Mucosa of stomach (tissue), 1 donor: ENCODE measurements around the gene EPHA8.

ENCODE experiments used
- H3K27me3 ChIP-seq: one replicate; pipeline ENCODE4 v1.7.0; 2013; ENCODE audit warnings: mild to moderate bottlenecking, low read length; ENCODE audit not compliant: control insufficient read depth, insufficient read depth
- H3K36me3 ChIP-seq: one replicate; pipeline ENCODE4 v1.7.0; 2013; ENCODE audit warnings: low read length; ENCODE audit not compliant: control insufficient read depth, insufficient read depth
- H3K4me1 ChIP-seq: one replicate; pipeline ENCODE4 v1.7.0; 2013; ENCODE audit warnings: mild to moderate bottlenecking, low read length; ENCODE audit not compliant: control insufficient read depth, insufficient read depth
- H3K4me3 ChIP-seq: one replicate; pipeline ENCODE4 v1.7.0; 2013; ENCODE audit warnings: low read length
- H3K9ac ChIP-seq: one replicate; pipeline ENCODE4 v1.7.0; 2013; ENCODE audit warnings: mild to moderate bottlenecking, low read length, moderate library complexity
- H3K9me3 ChIP-seq: one replicate; pipeline ENCODE4 v1.7.0; 2013; ENCODE audit warnings: mild to moderate bottlenecking, low read length, moderate library complexity; ENCODE audit not compliant: control insufficient read depth
- donor health status: Pancreatic carcinoma.

Gene EPHA8

DNA sequence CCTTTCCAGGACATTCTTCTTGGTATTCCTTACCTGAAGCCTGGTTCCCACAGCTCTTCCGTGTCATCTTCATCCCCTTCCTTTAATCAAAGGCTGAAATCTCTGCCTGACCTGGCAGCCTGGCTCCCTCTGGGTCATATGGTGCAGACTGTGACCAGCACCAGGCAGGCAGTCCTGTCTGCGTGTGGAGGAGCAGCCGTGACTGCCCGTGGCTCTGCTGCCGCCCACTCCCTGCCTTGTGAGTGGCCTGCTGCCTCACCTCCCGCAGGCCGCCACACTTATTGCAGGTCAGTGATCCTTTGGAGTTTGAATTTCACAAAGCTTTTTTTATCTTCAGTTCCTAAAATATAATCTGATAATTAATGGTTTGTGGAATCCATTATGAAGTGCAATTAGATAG lies 36.2 kb upstream of the EPHA8 start:
- Histone ChIP-seq H3K4me3 (no peak overlapping the region), H3K36me3 (peaks cover 14% of the 10 kb centered on the region), H3K4me1 (no peaks in the 10 kb centered on the region), H3K9ac (no peak overlapping the region), H3K9me3 (no peaks in the 10 kb centered on the region), H3K27me3 (no peaks in the 10 kb centered on the region)

DNA sequence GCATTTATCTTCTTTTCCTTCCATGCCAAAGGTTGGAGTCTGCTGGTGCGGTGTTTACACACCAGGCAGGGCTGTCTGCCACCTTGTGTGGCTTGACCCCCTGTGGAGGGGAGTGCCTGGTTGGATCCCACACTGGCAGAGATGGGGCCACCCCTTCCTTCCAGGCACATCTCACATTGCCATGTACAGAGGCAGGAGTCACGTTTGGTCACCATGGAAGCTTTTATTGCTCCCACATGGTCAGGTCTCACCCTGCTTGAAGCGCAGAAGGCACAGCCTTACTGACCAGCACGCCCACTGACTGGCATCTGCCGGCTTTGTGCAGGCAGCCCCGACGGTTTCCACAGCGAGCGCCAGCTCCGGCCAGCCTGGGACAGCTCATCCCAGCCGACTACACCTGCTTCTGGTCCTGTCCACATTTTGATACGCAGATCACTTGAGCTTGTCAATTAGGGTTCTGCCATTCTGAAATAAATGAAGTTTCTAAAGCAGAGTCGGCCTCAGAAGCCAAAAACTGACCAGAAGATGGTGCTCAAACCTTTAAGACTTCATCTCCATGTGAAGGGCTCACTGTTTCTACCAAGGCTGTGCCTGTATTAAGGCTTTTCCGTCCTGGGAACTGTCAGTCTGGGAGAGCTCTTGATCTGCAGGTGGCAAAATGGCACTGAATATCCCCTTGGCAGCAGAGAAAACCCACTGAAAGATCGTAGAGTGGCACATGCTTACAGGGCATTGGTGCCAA lies 35.6 kb upstream of the EPHA8 start:
- H3K4me3 ChIP-seq = no peak overlapping the region
- H3K9me3 ChIP-seq = no peaks in the 10 kb centered on the region
- H3K36me3 ChIP-seq = peaks cover 14% of the 10 kb centered on the region
- H3K27me3 ChIP-seq = no peaks in the 10 kb centered on the region
- no peak overlapping the region for H3K9ac ChIP-seq
- H3K4me1 ChIP-seq = no peaks in the 10 kb centered on the region

DNA sequence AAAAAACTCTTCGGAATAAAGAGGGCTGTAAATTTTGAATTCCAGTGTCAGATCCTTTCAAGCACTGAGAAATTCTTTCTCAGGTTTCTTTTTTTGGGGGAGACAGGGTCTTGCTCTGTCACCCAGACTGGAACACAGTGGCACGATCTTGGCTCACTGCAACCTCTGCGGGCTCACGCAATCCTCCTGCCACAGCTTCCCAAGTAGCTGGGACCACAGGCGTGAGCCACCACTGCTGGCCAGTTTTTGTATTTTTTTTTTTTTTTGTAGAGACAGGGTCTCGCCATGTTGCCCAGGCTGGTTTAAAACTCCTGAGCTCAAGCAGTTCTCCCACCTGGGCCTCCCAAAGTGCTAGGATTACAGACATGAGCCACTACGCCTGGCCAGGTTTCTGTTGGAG lies 34.8 kb upstream of the EPHA8 start:
- H3K27me3 ChIP-seq = no peaks in the 10 kb centered on the region

DNA sequence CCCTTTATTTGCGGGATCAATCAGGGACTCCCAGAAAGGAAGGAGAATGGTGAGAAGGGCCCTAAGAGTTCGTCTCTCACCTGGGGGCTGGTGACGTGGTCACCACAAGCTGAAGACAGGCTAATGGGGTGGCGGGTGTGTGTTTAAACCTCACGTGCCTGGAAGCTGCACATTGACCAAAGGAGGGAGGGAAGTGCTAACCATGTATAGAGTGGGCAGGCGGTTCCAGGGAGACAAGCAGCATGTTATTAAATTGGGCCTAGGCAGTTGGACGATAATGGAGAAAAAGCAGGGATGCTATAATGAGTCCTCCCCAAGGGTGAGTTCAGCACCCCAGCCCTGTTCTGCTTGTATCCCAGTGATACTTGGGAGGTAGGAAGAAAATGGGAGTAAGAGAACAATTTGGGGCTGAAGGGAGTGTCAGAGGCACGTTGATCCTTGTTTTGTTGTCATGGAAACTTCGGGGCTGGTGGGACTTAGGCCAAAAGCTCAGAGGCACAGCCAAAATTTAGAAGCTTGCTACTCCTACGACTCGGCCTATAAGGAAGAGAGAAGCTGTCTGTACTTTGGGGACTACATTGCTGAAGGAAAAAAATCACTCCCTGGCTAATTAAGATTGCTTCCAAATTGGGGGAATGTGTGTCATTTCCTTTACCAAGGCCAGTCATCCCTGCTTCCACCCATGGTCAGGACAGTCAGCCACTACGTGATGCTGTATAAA lies 33.2 kb upstream of the EPHA8 start:
- H3K27me3 ChIP-seq = no peaks in the 10 kb centered on the region
- H3K9ac ChIP-seq = no peak overlapping the region
- H3K9me3 ChIP-seq = no peaks in the 10 kb centered on the region
- H3K36me3 ChIP-seq = peaks cover 3% of the 10 kb centered on the region
- no peak overlapping the region for H3K4me3 ChIP-seq
- H3K4me1 ChIP-seq = no peaks in the 10 kb centered on the region

More for the DNA sequence above, 34.8 kb upstream of the EPHA8 start:
- Histone ChIP-seq H3K9me3 (no peaks in the 10 kb centered on the region), H3K4me1 (no peaks in the 10 kb centered on the region), H3K9ac (no peak overlapping the region), H3K4me3 (no peak overlapping the region), H3K36me3 (peaks cover 14% of the 10 kb centered on the region)

DNA sequence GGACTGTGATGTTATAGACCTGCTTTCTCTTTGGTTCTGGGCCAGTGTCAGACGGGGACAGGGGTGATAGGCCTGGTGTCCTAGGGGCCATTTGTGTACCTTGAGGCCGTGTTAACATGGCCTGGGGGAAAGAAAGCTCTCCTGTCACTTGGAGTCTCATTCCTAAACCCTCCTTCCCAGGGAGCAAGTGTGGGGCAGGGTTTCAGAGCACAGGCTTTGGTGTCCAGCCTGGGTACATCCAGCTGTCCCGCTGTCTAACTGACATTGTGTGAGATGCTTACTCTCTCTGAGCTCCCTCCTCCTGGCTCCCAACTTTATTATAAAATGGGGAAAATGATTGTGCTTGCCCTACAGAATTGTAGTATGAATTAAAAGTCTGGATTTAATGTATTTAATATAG lies 32.6 kb upstream of the EPHA8 start:
- Histone ChIP-seq H3K4me3 (no peak overlapping the region), H3K9ac (no peak overlapping the region)

DNA sequence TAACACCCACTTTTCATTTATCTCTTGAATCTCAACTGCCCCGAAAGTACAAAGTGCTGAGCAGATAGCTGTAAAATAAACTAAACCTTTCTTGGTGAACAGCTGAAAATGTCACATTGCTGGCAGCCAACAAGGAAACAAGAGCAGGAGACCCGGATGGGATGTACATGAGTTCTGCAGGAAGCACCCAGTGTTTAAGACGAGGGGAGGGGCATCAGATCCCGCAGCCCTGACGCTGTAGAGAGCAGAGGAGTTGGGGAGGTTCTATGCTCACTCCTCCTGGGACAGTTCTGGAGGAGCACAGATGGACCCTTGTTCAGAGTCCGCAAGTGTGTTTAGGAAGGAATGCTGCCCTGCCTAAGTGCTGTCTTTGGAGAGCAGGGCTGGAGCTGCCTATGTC lies 32.0 kb upstream of the EPHA8 start:
- Histone ChIP-seq H3K27me3 (no peaks in the 10 kb centered on the region), H3K4me1 (no peaks in the 10 kb centered on the region), H3K9ac (no peak overlapping the region), H3K9me3 (no peaks in the 10 kb centered on the region), H3K4me3 (no peak overlapping the region), H3K36me3 (no peaks in the 10 kb centered on the region)

More for the DNA sequence above, 32.6 kb upstream of the EPHA8 start:
- no peaks in the 10 kb centered on the region for H3K9me3 ChIP-seq
- no peaks in the 10 kb centered on the region for H3K36me3 ChIP-seq
- no peaks in the 10 kb centered on the region for H3K27me3 ChIP-seq
- H3K4me1 ChIP-seq = no peaks in the 10 kb centered on the region

DNA sequence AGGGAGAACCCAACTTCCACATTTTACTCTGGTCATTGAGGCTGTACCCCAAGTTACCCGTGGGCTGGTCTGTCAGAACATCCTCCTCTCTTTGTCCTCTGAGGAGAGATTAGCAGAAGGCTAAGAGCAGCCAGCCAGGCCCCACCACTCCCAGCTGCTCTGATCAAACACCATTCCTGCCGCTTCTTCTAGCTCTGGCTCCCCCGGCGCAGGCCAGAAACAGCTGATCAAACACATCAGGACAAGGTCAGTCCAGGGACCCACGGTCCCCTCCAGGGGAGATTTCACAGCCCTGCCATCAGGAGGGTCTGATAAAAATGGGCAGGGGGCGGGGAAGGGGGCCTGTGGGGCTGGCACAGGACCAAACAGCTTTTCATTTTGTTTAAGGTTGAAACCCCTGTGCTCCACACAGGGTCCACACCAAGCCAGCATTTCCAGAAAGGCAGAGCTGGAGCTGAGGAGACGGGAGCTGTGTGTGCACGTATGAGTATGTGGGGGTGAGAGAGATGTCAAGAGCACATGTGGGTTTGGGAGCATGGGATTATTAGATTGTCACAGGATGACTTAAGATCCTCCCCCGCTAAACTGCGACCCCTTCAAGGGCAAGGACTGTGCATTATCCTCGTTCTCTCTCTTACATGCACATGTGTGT lies 29.9 kb upstream of the EPHA8 start:
- Histone ChIP-seq H3K36me3 (no peaks in the 10 kb centered on the region), H3K27me3 (no peaks in the 10 kb centered on the region), H3K9ac (no peak overlapping the region), H3K4me1 (no peaks in the 10 kb centered on the region), H3K9me3 (no peaks in the 10 kb centered on the region), H3K4me3 (no peak overlapping the region)

DNA sequence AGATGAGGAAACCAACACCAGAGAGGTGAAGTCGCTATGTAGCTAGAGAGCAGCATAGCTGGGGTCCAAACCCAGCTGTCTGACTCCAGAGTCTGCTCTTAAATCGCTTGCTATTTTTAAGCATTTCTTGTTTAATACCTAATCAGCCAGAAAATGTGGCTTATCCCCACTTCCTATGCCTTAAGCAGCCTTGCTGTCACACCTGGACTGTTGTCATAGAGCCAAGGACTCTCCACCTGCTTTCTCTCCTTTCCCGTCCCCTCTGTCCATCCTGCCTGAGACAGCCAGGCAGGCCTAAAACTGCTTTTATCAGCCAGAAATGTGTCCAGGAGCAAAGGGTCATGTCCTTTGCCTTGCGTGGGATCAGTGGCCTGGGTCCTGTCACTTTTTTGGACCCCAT lies 28.3 kb upstream of the EPHA8 start:
- Histone ChIP-seq H3K36me3 (no peaks in the 10 kb centered on the region), H3K4me1 (no peaks in the 10 kb centered on the region), H3K4me3 (no peak overlapping the region)

DNA sequence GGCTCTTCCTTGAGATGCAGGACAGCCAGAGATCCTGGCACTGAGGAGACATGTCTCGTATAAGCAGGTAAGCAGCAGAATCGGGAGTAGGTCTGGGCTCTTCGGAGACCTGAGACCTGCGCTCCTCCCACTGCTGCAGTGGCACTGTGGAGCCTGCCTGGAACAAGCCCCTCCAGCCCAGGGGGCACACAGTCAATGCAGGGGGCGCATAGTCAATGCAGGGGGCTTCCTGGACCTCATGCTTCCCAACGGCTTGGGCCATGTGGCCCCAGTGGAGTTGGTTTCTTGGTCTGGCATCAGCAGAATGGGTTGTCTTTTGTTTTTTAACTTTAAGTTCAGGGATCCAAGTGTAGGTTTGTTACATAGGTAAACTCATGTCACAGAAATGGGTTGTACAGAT lies 27.9 kb upstream of the EPHA8 start:
- H3K27me3 ChIP-seq = no peaks in the 10 kb centered on the region
- no peak overlapping the region for H3K9ac ChIP-seq
- H3K4me1 ChIP-seq = no peaks in the 10 kb centered on the region
- H3K4me3 ChIP-seq = no peak overlapping the region
- H3K9me3 ChIP-seq = no peaks in the 10 kb centered on the region
- no peaks in the 10 kb centered on the region for H3K36me3 ChIP-seq

More for the DNA sequence above, 28.3 kb upstream of the EPHA8 start:
- Histone ChIP-seq H3K27me3 (no peaks in the 10 kb centered on the region), H3K9ac (no peak overlapping the region), H3K9me3 (no peaks in the 10 kb centered on the region)

DNA sequence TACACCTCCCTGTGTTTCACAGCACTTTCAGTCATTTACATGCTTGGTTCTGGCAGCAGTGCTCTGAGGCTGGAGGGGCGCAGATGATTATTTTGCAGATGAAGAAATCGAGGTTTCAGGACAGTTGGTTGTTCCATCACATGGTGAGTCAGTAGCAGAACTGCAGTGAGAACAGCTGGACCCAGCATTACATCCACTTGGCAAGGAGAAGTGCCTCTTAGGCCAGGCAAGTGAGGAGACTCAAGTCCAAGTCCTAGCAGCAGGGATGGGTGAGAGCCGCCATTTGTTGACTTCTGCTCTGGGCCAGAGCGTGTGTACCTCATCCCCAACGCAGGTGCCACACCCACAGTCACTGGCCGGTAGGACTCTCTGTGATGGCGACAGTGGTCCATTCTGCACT lies 26.8 kb upstream of the EPHA8 start:
- Histone ChIP-seq H3K4me3 (no peak overlapping the region), H3K9ac (no peak overlapping the region), H3K9me3 (no peaks in the 10 kb centered on the region), H3K36me3 (no peaks in the 10 kb centered on the region), H3K27me3 (no peaks in the 10 kb centered on the region), H3K4me1 (no peaks in the 10 kb centered on the region)

DNA sequence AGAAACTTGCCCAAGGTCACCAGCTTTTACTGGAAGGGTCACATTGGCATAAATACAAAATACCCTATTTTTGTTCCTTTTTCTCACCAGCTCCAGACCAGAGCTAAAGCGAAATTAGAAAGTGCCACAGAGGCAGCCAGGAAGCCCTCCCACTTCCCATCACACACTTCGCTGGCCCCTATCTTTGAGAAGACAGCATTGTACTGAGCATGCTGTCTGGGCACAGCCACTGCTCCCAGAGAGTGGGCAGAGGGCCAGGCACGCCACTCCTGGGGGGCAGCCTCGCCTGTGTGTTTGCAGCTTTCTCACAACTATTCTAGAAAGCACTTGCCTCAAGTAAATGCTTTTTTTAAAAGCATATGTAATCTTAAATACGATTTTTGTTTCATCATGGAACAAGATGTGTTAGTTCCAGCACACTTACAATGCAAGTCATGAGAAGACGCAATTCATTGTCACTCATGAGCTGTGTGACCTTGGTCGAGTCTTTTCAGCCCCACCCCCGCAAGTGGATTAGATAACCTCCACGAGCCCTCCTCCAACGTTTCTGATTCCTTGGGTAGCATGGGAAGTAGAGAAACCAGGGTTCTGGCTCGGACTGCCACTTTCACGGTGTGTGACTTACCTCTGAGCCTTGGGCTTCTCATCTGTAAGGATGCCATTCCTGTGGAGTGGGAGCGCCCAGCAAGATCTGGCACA lies 25.7 kb upstream of the EPHA8 start:
- H3K9me3 ChIP-seq = no peaks in the 10 kb centered on the region
- no peak overlapping the region for H3K9ac ChIP-seq
- H3K27me3 ChIP-seq = no peaks in the 10 kb centered on the region
- no peak overlapping the region for H3K4me3 ChIP-seq
- H3K4me1 ChIP-seq = no peaks in the 10 kb centered on the region
- no peaks in the 10 kb centered on the region for H3K36me3 ChIP-seq
